ENCODE measurements around the gene PRSS21.

Gene PRSS21

GRCh38 chr16:2816751-2817339 is at the start of gene PRSS21:
Gene PRSS21 (plus strand): TSS chr16:2817237. CDS start chr16:2817269, 32 bp downstream.
- no peak for DNase-seq (ENCODE audit: low read depth)

- DNase-seq (ENCODE audit: low read depth): no peak
Measured at GRCh38 chr16:2767891-2768290, 49.1 kb upstream of the PRSS21 start.

- DNase-seq (ENCODE audit: low read depth): peak; percentile 24
Measured at GRCh38 chr16:2768403-2769089, 48.5 kb upstream of the PRSS21 start.

GRCh38 chr16:2769100-2769529 is 47.9 kb upstream of the PRSS21 start:
- DNase-seq (ENCODE audit: low read depth): no peak

- DNase-seq (ENCODE audit: low read depth): no peak
Measured at GRCh38 chr16:2769675-2770056, 47.4 kb upstream of the PRSS21 start.

GRCh38 chr16:2770057-2770951 is 46.7 kb upstream of the PRSS21 start:
- no peak for DNase-seq (ENCODE audit: low read depth)

GRCh38 chr16:2771496-2772402 is 45.3 kb upstream of the PRSS21 start:
- no peak for DNase-seq (ENCODE audit: low read depth)

GRCh38 chr16:2773188-2773968 is 43.7 kb upstream of the PRSS21 start:
- DNase-seq (ENCODE audit: low read depth): no peak

GRCh38 chr16:2774161-2774891 is 42.7 kb upstream of the PRSS21 start:
- no peak for DNase-seq (ENCODE audit: low read depth)

GRCh38 chr16:2775131-2775716 is 41.8 kb upstream of the PRSS21 start:
- no peak for DNase-seq (ENCODE audit: low read depth)

- DNase-seq (ENCODE audit: low read depth): no peak
Measured at GRCh38 chr16:2775765-2776499, 41.1 kb upstream of the PRSS21 start.

GRCh38 chr16:2776500-2777139 is 40.4 kb upstream of the PRSS21 start:
- DNase-seq (ENCODE audit: low read depth): peak; percentile 18

- peak; percentile 81 for DNase-seq (ENCODE audit: low read depth)
Measured at GRCh38 chr16:2777231-2777902, 39.7 kb upstream of the PRSS21 start, which contains the start of gene ELOB. Gene ELOB (minus strand): TSS chr16:2777280. CDS start chr16:2777239, 41 bp downstream.

GRCh38 chr16:2777903-2778629 is 39.0 kb upstream of the PRSS21 start:
- peak; percentile 26 for DNase-seq (ENCODE audit: low read depth)

GRCh38 chr16:2778630-2778958 is 38.4 kb upstream of the PRSS21 start:
- no peak for DNase-seq (ENCODE audit: low read depth)

GRCh38 chr16:2779151-2779920 is 37.7 kb upstream of the PRSS21 start:
- DNase-seq (ENCODE audit: low read depth): no peak
